ENCODE data around the gene PPFIBP1. TPM values are rescaled to one million over a fixed set of nuclear protein-coding genes. Genes with fewer than 3 reads are reported as not detected.

PPFIBP1 gene
- total and polyA plus RNA-seq, 2 of the 8 experiments (the other 6 are each of a cell fraction or from before 2014, with no cell fraction given) = 7.7 to 31.3 TPM

DNA sequence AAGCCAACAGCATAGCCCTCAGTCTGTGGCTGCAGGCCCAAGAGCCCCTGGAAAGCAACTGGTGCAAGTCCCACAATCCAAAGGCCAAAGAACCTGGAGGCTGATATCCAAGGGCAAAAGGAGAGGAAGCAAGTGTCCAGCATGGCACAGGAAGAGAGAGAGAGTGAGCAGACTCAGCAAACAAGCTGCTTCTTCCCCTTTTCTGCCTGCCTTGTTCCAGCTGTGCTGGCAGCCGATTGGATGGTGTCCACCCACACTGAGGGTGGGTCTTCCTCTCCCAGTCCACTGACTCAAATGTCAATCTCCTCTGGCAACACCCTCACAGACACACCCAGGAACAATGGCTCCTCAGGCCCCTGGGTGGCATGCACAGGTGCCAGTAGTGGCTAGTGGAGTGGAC is 44.0 kb upstream of the PPFIBP1 start:
- Histone ChIP-seq H4K20me1 (replicated peaks in 1 of 2; ENCODE audit: control insufficient read depth in 1 of 2, insufficient read depth in 2 of 2, low read length in 2 of 2) (no peaks in the 10 kb centered on the region), H2AK5ac (ENCODE audit: low read depth, low read length) (no peak overlapping the region), H3K4me1 (replicated peaks in 1 of 4; ENCODE audit: control insufficient read depth in 3 of 4, insufficient read depth in 4 of 4, low read length in 3 of 4) (no peaks in the 10 kb centered on the region), H4K8ac (ENCODE audit: extremely low read depth, insufficient read depth, low read length) (no peak overlapping the region), H2BK5ac (ENCODE audit: low read depth, low read length) (no peak overlapping the region), H2BK120ac (replicated peaks; ENCODE audit: low read depth, low read length) (no peak overlapping the region), H3K56ac (replicated peaks; ENCODE audit: insufficient read length, low read depth, low read length) (no peak overlapping the region), H3K9me3 (ENCODE audit: insufficient read depth in 2 of 2, low read depth in 1 of 2, low read length in 1 of 2) (peaks cover 13 to 17% of the 10 kb centered on the region in 2 experiments), H4K5ac (ENCODE audit: insufficient read length, low read depth, low read length) (no peak overlapping the region), H3K14ac (ENCODE audit: insufficient read length) (no peak overlapping the region), H3K9ac (replicated peaks in 1 of 4; ENCODE audit: extremely low read depth in 1 of 4, low read depth in 3 of 4, low read length in 3 of 4) (no peak overlapping the region), H3K79me1 (ENCODE audit: low read depth, low read length) (no peaks in the 10 kb centered on the region), H3K23me2 (ENCODE audit: low read depth, low read length) (no peaks in the 10 kb centered on the region), H2BK12ac (ENCODE audit: low read depth, low read length) (no peak overlapping the region), H2AFZ (ENCODE audit: low read length) (no peak overlapping the region), H3K36me3 (ENCODE audit: control insufficient read depth in 2 of 4, insufficient read depth in 4 of 4, low read length in 3 of 4) (no peaks in the 10 kb centered on the region), H3K4me3 (ENCODE audit: extremely low read depth in 1 of 4, insufficient read depth in 2 of 4, low read depth in 3 of 4, low read length in 4 of 4) (no peak overlapping the region), H2BK20ac (ENCODE audit: low read length) (no peak overlapping the region), H3K27me3 (replicated peaks in 1 of 4; ENCODE audit: control insufficient read depth in 3 of 4, extremely low read depth in 1 of 4, insufficient read depth in 3 of 4, low read length in 3 of 4) (no peaks in the 10 kb centered on the region), H3K4ac (replicated peaks; ENCODE audit: insufficient read length, low read depth, low read length) (no peak overlapping the region), H3K18ac (ENCODE audit: extremely low read depth, low read length) (no peak overlapping the region), H3K23ac (ENCODE audit: insufficient read length) (no peak overlapping the region), H2BK15ac (ENCODE audit: low read length) (no peak overlapping the region), H3K27ac (ENCODE audit: low read depth, low read length) (no peak overlapping the region), H3K4me2 (ENCODE audit: insufficient read depth in 1 of 2, low read depth in 2 of 2, low read length in 2 of 2) (no peak overlapping the region), H3K79me2 (ENCODE audit: control insufficient read depth in 1 of 2, insufficient read depth in 2 of 2, low read length in 2 of 2) (no peaks in the 10 kb centered on the region), H4K91ac (replicated peaks; ENCODE audit: insufficient read length, low read length) (no peak overlapping the region)
- no peak for FAIRE-seq
- no peak for TF ChIP-seq GTF2F1 (IDR thresholded peaks at IDR 0.05; ENCODE audit: borderline replicate concordance, low read depth, low read length)
- no peak for TF ChIP-seq EGR1 (IDR thresholded peaks at IDR 0.05; ENCODE audit: borderline replicate concordance, low read depth, low read length)
- no peak for TF ChIP-seq SRF (IDR thresholded peaks at IDR 0.05; ENCODE audit: low read depth, low read length)
- no peak for TF ChIP-seq HDAC6 (IDR thresholded peaks at IDR 0.05; ENCODE audit: low read depth, low read length)
- no peak for TF ChIP-seq EP300 (IDR thresholded peaks at IDR 0.05; ENCODE audit: borderline replicate concordance in 1 of 2, low read depth in 2 of 2, low read length in 2 of 2)
- TF ChIP-seq CBX5 (IDR thresholded peaks at IDR 0.05; ENCODE audit: low read depth, low read length) = no peak
- TF ChIP-seq, protein P1, sequence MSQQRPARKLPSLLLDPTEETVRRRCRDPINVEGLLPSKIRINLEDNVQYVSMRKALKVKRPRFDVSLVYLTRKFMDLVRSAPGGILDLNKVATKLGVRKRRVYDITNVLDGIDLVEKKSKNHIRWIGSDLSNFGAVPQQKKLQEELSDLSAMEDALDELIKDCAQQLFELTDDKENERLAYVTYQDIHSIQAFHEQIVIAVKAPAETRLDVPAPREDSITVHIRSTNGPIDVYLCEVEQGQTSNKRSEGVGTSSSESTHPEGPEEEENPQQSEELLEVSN (IDR thresholded peaks at IDR 0.05) = no peak
- no peak for TF ChIP-seq ZNF274 (IDR thresholded peaks at IDR 0.05; ENCODE audit: borderline replicate concordance, extremely low read depth, low read length)
- WGBS, 2 experiments (ENCODE audit: extremely low coverage in 1 of 2, insufficient coverage in 1 of 2, insufficient read length in 1 of 2, insufficient replicate concordance in 2 of 2, low coverage in 1 of 2, low lambda C conversion rate in 2 of 2, missing lambda C conversion rate in 1 of 2) = 70% methylated on average over 1 of the region's 1 CpG; no CpG with 5 or more reads in 1 of the 2 experiments
- ChIA-PET CTCF (ENCODE audit: partially characterized antibody) (interaction anchor here (0.9 kb wide), 1 partner anchor 118 kb away, joined by 3 read pairs; no protein-coding TSS in a partner anchor), POLR2A (ENCODE audit: partially characterized antibody) (no interaction called here)
- no peak for DNase-seq (ENCODE audit: low read depth in 1 of 2, low spot score in 2 of 2)

Data from H1 (cell line).